HG03095 (cell line): ENCODE data around the gene BAZ1A.
"Not testable (repeated sequence)": the region's sequence is repeated elsewhere in the genome, so short reads cannot be mapped to it uniquely, and the experiment has no call there.

ENCODE experiments used
- ATAC-seq: cut with Tn5 transposase; IDR thresholded peaks from one replicate; pipeline ENCODE4 v1.9.1; 2021; ENCODE audit warnings: moderate library complexity; ENCODE audit not compliant: unreplicated experiment

BAZ1A gene

DNA sequence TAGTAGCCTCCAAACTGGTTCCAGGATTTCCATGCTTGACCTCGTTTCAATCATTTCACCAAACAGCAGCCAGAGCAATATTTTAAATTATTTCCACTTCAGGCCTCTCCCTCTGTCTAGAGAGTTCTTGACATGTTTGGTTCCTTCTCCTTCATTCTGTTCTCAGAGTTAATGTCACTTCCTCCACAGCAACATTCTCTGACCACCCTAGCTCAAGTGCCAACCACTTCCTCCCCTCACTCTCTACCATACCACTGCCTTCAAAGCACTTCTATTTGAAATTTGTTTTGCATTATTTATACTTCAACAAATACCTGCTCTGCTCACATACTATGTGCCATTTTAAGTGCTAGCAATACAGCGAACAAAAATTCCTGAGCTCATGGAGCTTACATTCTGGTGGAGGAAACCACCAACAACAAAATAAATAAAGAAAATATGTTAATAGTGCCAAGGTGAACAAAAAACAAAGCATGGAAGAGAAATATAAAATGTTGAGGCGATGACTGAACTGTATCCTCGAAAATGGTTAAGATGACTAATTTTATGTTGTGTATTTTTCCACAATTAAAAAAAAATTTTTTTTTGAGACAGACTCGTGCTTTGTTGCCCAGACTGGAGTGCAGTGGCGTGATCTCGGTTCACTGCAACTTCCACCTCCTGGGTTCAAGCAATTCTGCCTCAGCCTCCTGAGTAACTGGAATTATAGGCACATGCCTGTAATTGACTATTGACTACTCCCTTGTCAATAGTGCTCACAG is 17.3 kb downstream of the BAZ1A start:
- no peak for ATAC-seq

DNA sequence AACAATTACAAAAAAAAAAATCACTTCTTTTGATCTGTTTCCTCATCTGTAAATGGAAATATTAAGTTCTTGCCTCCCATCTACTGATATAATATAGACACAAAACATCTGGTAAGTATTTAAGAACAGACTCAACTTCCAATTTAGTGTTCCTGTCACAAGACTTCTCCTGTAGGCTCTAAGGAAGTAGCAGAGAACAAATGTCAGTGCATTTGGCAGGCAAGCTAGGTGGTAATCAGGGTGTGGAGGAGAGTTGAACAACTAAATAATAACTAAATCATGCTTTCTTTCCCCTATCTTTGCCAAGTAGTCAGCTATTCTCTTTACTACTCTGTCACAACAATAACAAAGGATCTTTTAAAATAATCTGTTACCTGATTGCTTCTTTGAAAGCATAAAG is 22.1 kb downstream of the BAZ1A start:
- no peak for ATAC-seq

GRCh38 chr14:34851395-34851794 is 23.8 kb downstream of the BAZ1A start:
- ATAC-seq: no peak

GRCh38 chr14:34845869-34846268 is 29.3 kb downstream of the BAZ1A start:
- ATAC-seq: no peak

- no peak for ATAC-seq
These were observed 32.1 kb downstream of the BAZ1A start for GRCh38 chr14:34843011-34843554.

DNA sequence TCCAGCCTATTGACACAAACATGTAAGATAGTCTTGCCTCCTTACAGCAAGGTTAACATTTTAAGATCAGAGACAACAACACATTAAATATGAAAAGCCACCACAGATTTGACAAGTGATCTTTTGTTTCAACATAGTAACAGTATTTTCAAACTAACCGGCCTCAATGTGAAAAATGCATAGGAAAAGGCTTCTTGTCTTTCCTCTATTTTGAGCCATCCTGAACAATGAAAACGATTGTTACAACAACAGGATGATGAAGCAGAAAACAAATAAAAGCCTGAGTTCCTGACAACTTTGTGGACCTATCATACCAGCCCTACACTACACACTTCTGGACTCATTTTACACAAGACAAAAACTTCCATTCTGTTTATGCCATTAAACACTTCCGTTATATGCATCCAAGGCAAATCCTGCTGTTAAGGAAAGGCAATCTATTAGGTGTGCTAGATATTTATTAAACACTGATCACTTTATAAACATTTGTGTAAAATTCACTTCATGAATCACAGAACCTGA is 37.3 kb downstream of the BAZ1A start:
- ATAC-seq: no peak

- ATAC-seq: no peak
These were observed 39.8 kb downstream of the BAZ1A start for GRCh38 chr14:34835312-34835711.

- ATAC-seq: no peak
These were observed 41.3 kb downstream of the BAZ1A start for GRCh38 chr14:34833549-34834523.

GRCh38 chr14:34826661-34827060 is 48.5 kb downstream of the BAZ1A start:
- no peak for ATAC-seq

- ATAC-seq: no peak
These were observed 50.3 kb downstream of the BAZ1A start for GRCh38 chr14:34824826-34825225.

- ATAC-seq: no peak
These were observed 50.9 kb downstream of the BAZ1A start for GRCh38 chr14:34824256-34824655.

GRCh38 chr14:34817768-34818167 is 57.4 kb downstream of the BAZ1A start:
- no peak for ATAC-seq

DNA sequence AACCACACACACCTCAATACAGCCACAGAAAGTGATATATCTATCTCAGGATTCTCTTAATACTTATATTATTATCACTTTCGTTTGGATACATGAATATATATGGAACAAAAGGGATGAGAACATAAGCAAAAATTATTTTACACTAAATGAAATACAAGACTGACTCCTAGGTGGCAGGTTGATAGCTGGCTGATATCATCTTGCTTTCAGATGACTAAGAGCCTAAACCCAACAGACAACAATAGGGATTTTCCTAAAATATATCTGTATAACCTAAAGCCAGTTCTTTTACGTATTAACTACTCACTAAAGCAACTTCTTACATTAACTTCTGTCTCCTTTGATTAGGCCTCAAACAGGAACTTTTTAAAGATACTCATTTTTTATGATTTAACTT is 65.1 kb downstream of the BAZ1A start:
- no peak for ATAC-seq

DNA sequence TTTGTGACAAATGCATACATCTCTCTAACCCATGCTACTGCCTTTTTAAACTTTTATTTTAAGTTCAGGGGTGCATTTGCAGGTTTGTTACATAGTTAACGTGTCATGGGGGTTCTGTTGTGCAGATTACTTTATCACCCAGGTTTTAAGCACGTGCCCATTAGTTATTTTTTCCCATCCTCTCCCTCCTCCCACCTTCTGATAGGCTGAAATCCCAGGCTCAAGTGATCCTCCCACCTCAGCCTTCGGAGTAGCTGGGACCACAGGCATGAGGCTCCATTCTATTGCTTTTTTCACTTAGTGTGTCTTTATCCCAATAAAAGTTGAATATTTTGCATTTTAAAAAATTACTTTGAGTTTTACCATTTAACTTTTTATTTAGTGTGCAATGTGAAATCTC is 68.9 kb downstream of the BAZ1A start:
- ATAC-seq: no peak

GRCh38 chr14:34804933-34805332 is 70.2 kb downstream of the BAZ1A start:
- no peak for ATAC-seq

GRCh38 chr14:34798861-34799260 is 76.3 kb downstream of the BAZ1A start:
- not testable (repeated sequence) for ATAC-seq

GRCh38 chr14:34797747-34798583 is 77.2 kb downstream of the BAZ1A start:
- ATAC-seq: no peak

DNA sequence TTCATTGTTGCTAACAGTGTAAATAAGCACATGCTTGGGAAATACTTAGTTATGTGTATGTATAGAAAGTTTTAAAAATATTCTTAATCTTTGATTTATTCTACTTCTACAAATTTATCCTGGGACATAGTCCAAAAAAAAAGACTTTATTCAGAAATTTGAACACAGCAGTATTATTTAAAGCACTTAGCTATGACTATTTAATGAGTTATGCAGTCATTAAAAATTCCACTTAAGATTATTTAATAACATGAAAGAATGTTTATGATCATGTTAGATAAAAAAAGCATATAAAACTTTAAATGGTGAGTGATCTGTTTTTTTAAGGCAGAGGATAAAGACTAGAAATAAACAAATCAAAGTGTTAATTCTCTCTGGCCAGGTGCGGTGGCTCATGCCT is 78.3 kb downstream of the BAZ1A start:
- ATAC-seq: no peak

DNA sequence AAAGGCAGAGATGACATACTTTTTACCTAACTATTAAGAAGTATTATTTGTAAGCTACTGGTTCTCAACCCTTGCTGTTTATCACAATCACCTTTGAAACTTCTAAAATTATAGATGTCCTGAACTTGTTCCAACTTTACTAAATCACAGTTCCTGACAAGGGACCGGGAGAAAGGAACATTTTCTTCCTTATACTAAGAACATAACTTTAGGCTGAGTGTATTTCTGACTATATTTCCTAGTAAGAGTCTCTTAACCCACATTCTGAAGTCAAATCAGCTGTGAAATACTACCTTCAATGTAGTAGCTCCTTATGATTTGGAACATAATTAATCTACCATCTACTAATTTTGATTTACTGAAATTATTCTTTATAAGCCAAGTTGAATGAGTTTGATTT is 80.2 kb downstream of the BAZ1A start:
- ATAC-seq: no peak

- ATAC-seq: no peak
These were observed 80.9 kb downstream of the BAZ1A start for GRCh38 chr14:34794217-34794616.

DNA sequence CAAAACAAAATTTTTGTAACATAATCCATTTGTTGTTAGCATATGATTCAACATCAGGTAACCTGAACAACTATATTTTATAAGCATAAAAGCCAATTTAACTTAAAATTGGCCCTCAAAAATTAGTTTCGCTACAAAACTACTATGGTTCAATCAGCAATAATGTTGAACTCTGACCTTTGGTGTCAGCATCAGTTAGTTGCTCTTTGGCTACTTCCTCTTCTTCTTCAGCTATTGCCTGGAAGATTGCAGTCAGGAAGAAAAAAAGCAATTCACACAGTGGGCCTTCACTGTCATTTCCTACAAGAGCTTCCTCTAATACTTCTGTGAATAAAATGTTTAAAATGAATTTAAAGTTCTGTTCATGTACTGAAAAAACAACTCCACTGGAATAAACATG is 82.6 kb downstream of the BAZ1A start:
- no peak for ATAC-seq
